Ovary (tissue), 3 donors: ENCODE results near the gene ADAMTS14.

Source experiments
- CTCF ChIP-seq, 3 donors: fragments of 450-650 bp in 2 of 3; fragments of 200-600 bp in 1 of 3; IDR thresholded peaks; one replicate each; pipeline versions ENCODE4 v1.5.1 to v1.8.0; 2016 to 2022; ENCODE audit warnings: antibody characterized with exemption in 3 of 3, mild to moderate bottlenecking in 1 of 3
- EP300 ChIP-seq: sonication (generic); formaldehyde crosslinking; IDR thresholded peaks from one replicate; pipeline ENCODE4 v1.6.1; 2017; ENCODE audit warnings: antibody characterized with exemption
- POLR2A ChIP-seq: fragments of 450-650 bp; IDR thresholded peaks from one replicate; pipeline ENCODE4 v1.6.1; 2017; ENCODE audit warnings: antibody characterized with exemption, mild to moderate bottlenecking, moderate library complexity
- donor health status: DM: no; HTN: no; CAD: no.

DNA sequence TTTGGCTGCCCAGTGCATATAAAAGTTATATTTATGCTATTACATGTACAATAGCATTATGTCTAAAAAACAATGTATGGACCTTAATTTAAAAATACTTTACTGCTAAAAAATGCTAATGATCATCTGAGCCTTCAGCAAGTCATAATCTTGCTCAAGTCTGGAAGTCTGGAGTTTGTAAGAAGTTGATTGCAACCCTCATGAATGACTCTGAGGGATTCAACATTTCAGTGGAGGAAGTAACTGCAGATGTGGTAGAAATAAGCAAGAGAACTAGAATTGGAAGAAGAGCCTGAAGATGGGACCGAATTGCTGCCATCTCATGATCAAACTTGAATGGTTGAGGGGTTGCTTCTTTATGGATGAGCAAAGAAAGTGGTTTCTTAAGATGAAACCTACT lies 13.0 kb upstream of the ADAMTS14 start:
- no peak for TF ChIP-seq CTCF (IDR thresholded peaks at IDR 0.05)
- no peak for TF ChIP-seq POLR2A
- no peak for TF ChIP-seq EP300
